Natural killer cell treated with Interleukin-12 subunit alpha and Interleukin-12 subunit beta and Interleukin-15 and Interleukin-18, amount 100 ng/mL, for 72 hours (primary cell): ENCODE data around the gene PFDN4. TPM values are rescaled to one million over a fixed set of nuclear protein-coding genes. Genes with fewer than 3 reads are reported as not detected.

Experiments used
- ATAC-seq, 2 donors: fragments of 150-1000 bp; cut with Tn5 transposase in 1 of 2; sonication (Bioruptor Pico), chemical (Tn5 transposase) in 1 of 2; 2 replicates each; pipeline ENCODE4 v1.10.0; 2021
- DNase-seq: peaks from one replicate; pipeline ENCODE4 v3.0.0; 2022; ENCODE audit warnings: low spot score
- H3K27ac Mint-ChIP-seq, 2 donors: 1 replicate in 1 of 2; 2 replicates in 1 of 2; pipeline ENCODE4 v1.8.0; 2022; ENCODE audit warnings: mixed read lengths in 2 of 2, mild to moderate bottlenecking in 1 of 2, moderate library complexity in 1 of 2
- H3K27me3 Mint-ChIP-seq, 2 donors: 1 replicate in 1 of 2; 2 replicates in 1 of 2; pipeline ENCODE4 v1.8.0; 2022; ENCODE audit warnings: mixed read lengths in 2 of 2
- H3K36me3 Mint-ChIP-seq: one replicate; pipeline ENCODE4 v1.8.0; 2022; ENCODE audit warnings: mixed read lengths
- H3K4me1 Mint-ChIP-seq, 2 donors: 1 replicate in 1 of 2; 2 replicates in 1 of 2; pipeline ENCODE4 v1.8.0; 2022; ENCODE audit warnings: low read depth in 2 of 2, mixed read lengths in 2 of 2, mild to moderate bottlenecking in 1 of 2
- H3K4me3 Mint-ChIP-seq: one replicate; pipeline ENCODE4 v1.8.0; 2022; ENCODE audit warnings: mixed read lengths
- H3K9me3 Mint-ChIP-seq: 2 replicates; pipeline ENCODE4 v1.8.0; 2022; ENCODE audit warnings: mixed read lengths
- total RNA-seq, 2 donors: library from RNA; stranded (reverse); gene quantifications; one replicate each; pipeline ENCODE4 v1.2.3, GENCODE V29; 2022

PFDN4 gene
- total RNA-seq: 10 to 100 TPM; 26.2 to 46.0 TPM

GRCh38 chr20:54207743-54208547 lies at the start of gene PFDN4:
Gene PFDN4 (plus strand): TSS chr20:54208087. CDS start chr20:54208101, 14 bp downstream.
- DNase-seq (peak; percentile 89), ATAC-seq (peak; percentile 96 to 97)
- H3K4me3 Mint-ChIP-seq: peak within 1 kb of the TSS; percentile 93
- peaks cover 20 to 24% of the 10 kb centered on the region in 2 donors for H3K4me1 Mint-ChIP-seq
- H3K27ac Mint-ChIP-seq: peak within 1 kb of the TSS; percentile 98 to 99
- no peaks in the 10 kb centered on the region for H3K36me3 Mint-ChIP-seq
- H3K27me3 Mint-ChIP-seq: peaks cover 0 to under 1% of the 10 kb centered on the region in 2 donors
- H3K9me3 Mint-ChIP-seq: no peaks in the 10 kb centered on the region

- DNase-seq (no peak), ATAC-seq (no peak)
- no peaks in the 10 kb centered on the region for H3K9me3 Mint-ChIP-seq
- H3K4me3 Mint-ChIP-seq: no peak overlapping the region
- H3K27ac Mint-ChIP-seq: no peak overlapping the region
- H3K36me3 Mint-ChIP-seq: no peaks in the 10 kb centered on the region
- no peaks in the 10 kb centered on the region for H3K4me1 Mint-ChIP-seq
- H3K27me3 Mint-ChIP-seq: peaks cover 8 to 12% of the 10 kb centered on the region in 2 donors
These were observed 49.7 kb upstream of the PFDN4 start for GRCh38 chr20:54158226-54158625.

GRCh38 chr20:54158856-54159418 lies 49.0 kb upstream of the PFDN4 start:
- Mint-ChIP-seq H3K36me3 (no peaks in the 10 kb centered on the region), H3K4me3 (no peak overlapping the region), H3K27ac (no peak overlapping the region), H3K27me3 (peaks cover 8 to 12% of the 10 kb centered on the region in 2 donors), H3K4me1 (no peaks in the 10 kb centered on the region), H3K9me3 (no peaks in the 10 kb centered on the region)
- ATAC-seq (no peak), DNase-seq (no peak)

- Mint-ChIP-seq H3K9me3 (no peaks in the 10 kb centered on the region), H3K4me3 (no peak overlapping the region), H3K4me1 (no peaks in the 10 kb centered on the region), H3K27ac (no peak overlapping the region), H3K27me3 (peaks cover 8 to 12% of the 10 kb centered on the region in 2 donors), H3K36me3 (no peaks in the 10 kb centered on the region)
- no peak for ATAC-seq
- no peak for DNase-seq
These were observed 47.6 kb upstream of the PFDN4 start for GRCh38 chr20:54160065-54161007.

GRCh38 chr20:54161008-54161820 lies 46.7 kb upstream of the PFDN4 start:
- DNase-seq: no peak
- no peaks in the 10 kb centered on the region for H3K9me3 Mint-ChIP-seq
- no peaks in the 10 kb centered on the region for H3K36me3 Mint-ChIP-seq
- no peak for ATAC-seq
- H3K27ac Mint-ChIP-seq: no peak overlapping the region
- no peaks in the 10 kb centered on the region for H3K4me1 Mint-ChIP-seq
- peaks cover 12 to 15% of the 10 kb centered on the region in 2 donors for H3K27me3 Mint-ChIP-seq
- H3K4me3 Mint-ChIP-seq: no peak overlapping the region

GRCh38 chr20:54161821-54162149 lies 46.1 kb upstream of the PFDN4 start:
- peaks cover 15 to 16% of the 10 kb centered on the region in 2 donors for H3K27me3 Mint-ChIP-seq

GRCh38 chr20:54162378-54163009 lies 45.4 kb upstream of the PFDN4 start:
- Mint-ChIP-seq H3K4me1 (no peaks in the 10 kb centered on the region), H3K36me3 (no peaks in the 10 kb centered on the region), H3K9me3 (no peaks in the 10 kb centered on the region), H3K27ac (no peak overlapping the region), H3K27me3 (peaks cover 15 to 17% of the 10 kb centered on the region in 2 donors), H3K4me3 (no peak overlapping the region)
- no peak for DNase-seq
- no peak for ATAC-seq

More at GRCh38 chr20:54161821-54162149, 46.1 kb upstream of the PFDN4 start:
- H3K36me3 Mint-ChIP-seq: no peaks in the 10 kb centered on the region
- no peak for ATAC-seq
- H3K27ac Mint-ChIP-seq: no peak overlapping the region
- no peaks in the 10 kb centered on the region for H3K9me3 Mint-ChIP-seq
- H3K4me1 Mint-ChIP-seq: no peaks in the 10 kb centered on the region
- H3K4me3 Mint-ChIP-seq: no peak overlapping the region
- DNase-seq: no peak

- Mint-ChIP-seq H3K4me1 (no peaks in the 10 kb centered on the region), H3K4me3 (no peak overlapping the region), H3K27ac (no peak overlapping the region), H3K36me3 (no peaks in the 10 kb centered on the region), H3K9me3 (no peaks in the 10 kb centered on the region), H3K27me3 (peaks cover 19 to 26% of the 10 kb centered on the region in 2 donors)
- ATAC-seq (no peak), DNase-seq (no peak)
These were observed 44.5 kb upstream of the PFDN4 start for GRCh38 chr20:54163402-54163801.

- H3K9me3 Mint-ChIP-seq: no peaks in the 10 kb centered on the region
- no peak overlapping the region for H3K27ac Mint-ChIP-seq
- H3K4me3 Mint-ChIP-seq: no peak overlapping the region
- no peaks in the 10 kb centered on the region for H3K4me1 Mint-ChIP-seq
- H3K27me3 Mint-ChIP-seq: peaks cover 30 to 42% of the 10 kb centered on the region in 2 donors
- no peak for ATAC-seq
- no peaks in the 10 kb centered on the region for H3K36me3 Mint-ChIP-seq
- DNase-seq: no peak
These were observed 42.9 kb upstream of the PFDN4 start for GRCh38 chr20:54165014-54165413.

- H3K4me3 Mint-ChIP-seq: no peak overlapping the region
- no peaks in the 10 kb centered on the region for H3K36me3 Mint-ChIP-seq
These were observed 42.1 kb upstream of the PFDN4 start for GRCh38 chr20:54165803-54166202.

GRCh38 chr20:54166987-54167662 lies 40.8 kb upstream of the PFDN4 start:
- Mint-ChIP-seq H3K4me1 (no peaks in the 10 kb centered on the region), H3K9me3 (no peaks in the 10 kb centered on the region), H3K36me3 (no peaks in the 10 kb centered on the region), H3K4me3 (no peak overlapping the region), H3K27me3 (peaks cover 41 to 56% of the 10 kb centered on the region in 2 donors), H3K27ac (no peak overlapping the region)
- DNase-seq (no peak), ATAC-seq (no peak)

More at GRCh38 chr20:54165803-54166202, 42.1 kb upstream of the PFDN4 start:
- Mint-ChIP-seq H3K4me1 (no peaks in the 10 kb centered on the region), H3K27ac (no peak overlapping the region), H3K9me3 (no peaks in the 10 kb centered on the region), H3K27me3 (peaks cover 32 to 49% of the 10 kb centered on the region in 2 donors)
- no peak for DNase-seq
- ATAC-seq: no peak
